Measurements from ENCODE around the gene SIRT5.

Gene SIRT5

DNA sequence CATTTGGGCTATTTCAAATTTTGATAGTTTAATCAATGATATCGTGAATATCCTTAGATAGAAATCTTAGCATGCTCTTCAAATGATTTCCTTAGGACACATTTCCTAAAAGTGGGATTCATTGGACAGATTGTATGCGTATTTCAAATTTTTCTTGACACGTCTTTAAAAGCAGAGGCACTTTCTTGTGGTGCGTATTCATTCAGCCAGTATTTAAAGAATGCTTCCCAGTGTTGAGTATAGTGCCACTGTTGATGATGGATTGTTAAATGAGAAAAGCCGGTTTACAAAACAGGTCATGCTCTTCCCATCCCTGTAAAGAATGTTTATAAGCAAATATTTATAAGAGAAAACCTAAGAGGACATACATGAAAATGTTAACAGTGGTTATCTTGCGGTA, 25.6 kb downstream of the SIRT5 start:
- Histone ChIP-seq H3K9me3 (ENCODE audit: insufficient read depth, low read depth, low read length) (no peaks in the 10 kb centered on the region), H3K4me1 (ENCODE audit: insufficient read depth, low read length, poor library complexity, severe bottlenecking) (no peaks in the 10 kb centered on the region), H3K4me2 (ENCODE audit: low read depth, low read length, poor library complexity, severe bottlenecking) (no peak overlapping the region), H3K9ac (ENCODE audit: low read depth, low read length, poor library complexity, severe bottlenecking) (no peak overlapping the region), H3K36me3 (ENCODE audit: insufficient read depth, low read length) (no peaks in the 10 kb centered on the region), H3F3A (ENCODE audit: low read depth) (no peaks in the 10 kb centered on the region), H3K79me2 (ENCODE audit: insufficient read depth, low read length) (no peaks in the 10 kb centered on the region), H2AFZ (ENCODE audit: low read length) (no peak overlapping the region), H3K4me3 (ENCODE audit: low read length, poor library complexity, severe bottlenecking) (no peak overlapping the region), H4K20me1 (ENCODE audit: insufficient read depth, low read length, poor library complexity, severe bottlenecking) (no peaks in the 10 kb centered on the region), H3K27me3 (ENCODE audit: insufficient read depth, low read length, poor library complexity, severe bottlenecking) (no peaks in the 10 kb centered on the region), H3K9me2 (replicated peaks; ENCODE audit: low read depth, low read length) (no peaks in the 10 kb centered on the region)
- TF ChIP-seq, protein P1, sequence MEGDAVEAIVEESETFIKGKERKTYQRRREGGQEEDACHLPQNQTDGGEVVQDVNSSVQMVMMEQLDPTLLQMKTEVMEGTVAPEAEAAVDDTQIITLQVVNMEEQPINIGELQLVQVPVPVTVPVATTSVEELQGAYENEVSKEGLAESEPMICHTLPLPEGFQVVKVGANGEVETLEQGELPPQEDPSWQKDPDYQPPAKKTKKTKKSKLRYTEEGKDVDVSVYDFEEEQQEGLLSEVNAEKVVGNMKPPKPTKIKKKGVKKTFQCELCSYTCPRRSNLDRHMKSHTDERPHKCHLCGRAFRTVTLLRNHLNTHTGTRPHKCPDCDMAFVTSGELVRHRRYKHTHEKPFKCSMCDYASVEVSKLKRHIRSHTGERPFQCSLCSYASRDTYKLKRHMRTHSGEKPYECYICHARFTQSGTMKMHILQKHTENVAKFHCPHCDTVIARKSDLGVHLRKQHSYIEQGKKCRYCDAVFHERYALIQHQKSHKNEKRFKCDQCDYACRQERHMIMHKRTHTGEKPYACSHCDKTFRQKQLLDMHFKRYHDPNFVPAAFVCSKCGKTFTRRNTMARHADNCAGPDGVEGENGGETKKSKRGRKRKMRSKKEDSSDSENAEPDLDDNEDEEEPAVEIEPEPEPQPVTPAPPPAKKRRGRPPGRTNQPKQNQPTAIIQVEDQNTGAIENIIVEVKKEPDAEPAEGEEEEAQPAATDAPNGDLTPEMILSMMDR (conservative IDR thresholded peaks at IDR 0.05; ENCODE audit: low read length): no peak
- no peak for TF ChIP-seq EZH2phosphoT487 (IDR thresholded peaks at IDR 0.05; ENCODE audit: borderline replicate concordance)

DNA sequence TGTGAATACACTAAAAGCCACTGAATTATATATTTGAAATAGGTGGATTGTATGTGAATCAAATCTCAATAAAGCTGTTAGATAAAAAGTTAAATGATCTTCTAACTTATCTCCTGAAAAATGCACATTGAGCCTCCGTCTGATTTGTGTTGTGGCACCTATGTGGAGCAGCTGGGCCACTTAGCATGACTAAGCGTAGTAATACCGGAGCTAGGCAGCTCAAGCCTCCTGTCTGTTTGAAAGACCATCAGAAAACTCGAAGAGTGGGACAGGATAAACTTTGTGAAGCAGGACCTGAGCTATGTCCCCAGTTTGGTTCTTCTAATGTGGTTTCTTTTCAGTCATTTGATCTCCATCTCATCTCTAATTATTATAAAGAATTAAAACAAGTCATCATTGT, 29.7 kb downstream of the SIRT5 start:
- Histone ChIP-seq H3K27me3 (ENCODE audit: insufficient read depth, low read length, poor library complexity, severe bottlenecking) (no peaks in the 10 kb centered on the region), H3F3A (ENCODE audit: low read depth) (no peaks in the 10 kb centered on the region), H2AFZ (ENCODE audit: low read length) (no peak overlapping the region), H4K20me1 (ENCODE audit: insufficient read depth, low read length, poor library complexity, severe bottlenecking) (no peaks in the 10 kb centered on the region), H3K9me2 (replicated peaks; ENCODE audit: low read depth, low read length) (no peaks in the 10 kb centered on the region), H3K4me3 (ENCODE audit: low read length, poor library complexity, severe bottlenecking) (no peak overlapping the region), H3K79me2 (ENCODE audit: insufficient read depth, low read length) (no peaks in the 10 kb centered on the region), H3K4me2 (ENCODE audit: low read depth, low read length, poor library complexity, severe bottlenecking) (no peak overlapping the region), H3K4me1 (ENCODE audit: insufficient read depth, low read length, poor library complexity, severe bottlenecking) (no peaks in the 10 kb centered on the region), H3K9ac (ENCODE audit: low read depth, low read length, poor library complexity, severe bottlenecking) (no peak overlapping the region), H3K36me3 (ENCODE audit: insufficient read depth, low read length) (no peaks in the 10 kb centered on the region), H3K9me3 (ENCODE audit: insufficient read depth, low read depth, low read length) (no peaks in the 10 kb centered on the region)
- no peak for TF ChIP-seq EZH2phosphoT487 (IDR thresholded peaks at IDR 0.05; ENCODE audit: borderline replicate concordance)
- TF ChIP-seq, protein P1 (conservative IDR thresholded peaks at IDR 0.05; ENCODE audit: low read length): no peak

DNA sequence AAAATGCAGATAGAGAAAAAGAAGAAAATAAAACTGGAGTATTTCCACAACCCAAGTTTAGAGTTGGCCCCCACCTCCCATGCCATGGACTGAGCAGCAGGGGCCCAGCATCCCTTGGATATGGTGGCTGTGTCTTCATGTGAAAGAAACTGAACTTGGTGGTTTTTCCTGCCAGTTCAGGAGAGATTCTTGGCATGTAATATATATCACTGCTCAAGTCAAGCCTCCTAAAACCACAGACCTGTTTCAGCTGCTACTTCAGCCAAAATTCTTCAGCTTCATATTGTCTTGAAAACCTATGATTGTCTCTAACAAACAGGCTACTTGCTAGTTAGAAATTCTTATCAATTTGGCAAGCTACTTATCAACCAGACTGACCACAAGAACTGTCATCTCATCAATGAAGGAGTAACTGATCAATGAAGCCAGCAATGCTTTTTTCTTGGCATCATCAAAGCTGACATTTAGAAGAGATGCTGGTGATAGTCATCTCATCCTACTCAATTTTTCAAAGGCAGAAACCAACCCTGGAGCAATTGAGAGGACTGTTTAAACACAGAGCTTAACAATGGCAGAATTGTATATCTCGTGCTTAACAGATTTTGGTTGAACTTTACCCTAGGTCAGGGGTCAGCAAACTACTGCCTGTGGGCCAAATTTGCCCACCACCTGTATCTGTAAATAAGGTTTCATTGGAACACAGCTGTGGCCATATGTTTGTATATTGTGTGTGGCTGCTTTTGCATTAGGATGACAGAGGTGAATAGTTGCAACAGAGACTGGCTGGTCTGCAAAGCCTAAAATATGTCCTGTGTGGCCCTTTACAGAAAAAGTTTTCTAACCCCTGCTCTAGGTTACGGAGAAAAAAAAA, 30.4 kb downstream of the SIRT5 start:
- Histone ChIP-seq H3F3A (ENCODE audit: low read depth) (no peaks in the 10 kb centered on the region), H4K20me1 (ENCODE audit: insufficient read depth, low read length, poor library complexity, severe bottlenecking) (no peaks in the 10 kb centered on the region), H3K4me1 (ENCODE audit: insufficient read depth, low read length, poor library complexity, severe bottlenecking) (no peaks in the 10 kb centered on the region), H3K27me3 (ENCODE audit: insufficient read depth, low read length, poor library complexity, severe bottlenecking) (no peaks in the 10 kb centered on the region), H3K36me3 (ENCODE audit: insufficient read depth, low read length) (no peaks in the 10 kb centered on the region), H3K9me2 (replicated peaks; ENCODE audit: low read depth, low read length) (no peaks in the 10 kb centered on the region), H2AFZ (ENCODE audit: low read length) (no peak overlapping the region), H3K79me2 (ENCODE audit: insufficient read depth, low read length) (no peaks in the 10 kb centered on the region), H3K4me2 (ENCODE audit: low read depth, low read length, poor library complexity, severe bottlenecking) (no peak overlapping the region), H3K9me3 (ENCODE audit: insufficient read depth, low read depth, low read length) (no peaks in the 10 kb centered on the region), H3K9ac (ENCODE audit: low read depth, low read length, poor library complexity, severe bottlenecking) (no peak overlapping the region), H3K4me3 (ENCODE audit: low read length, poor library complexity, severe bottlenecking) (no peak overlapping the region)
- TF ChIP-seq EZH2phosphoT487 (IDR thresholded peaks at IDR 0.05; ENCODE audit: borderline replicate concordance): no peak
- TF ChIP-seq, protein P1 (conservative IDR thresholded peaks at IDR 0.05; ENCODE audit: low read length): no peak
